Activated CD8-positive, alpha-beta memory T cell treated with anti-CD3 and anti-CD28 coated beads, Interleukin-2, amount 10 ng/mL, durations not matched to agents 7 days and 5 days (primary cell): Measurements from ENCODE around the gene C19orf25. TPM values are rescaled to one million over a fixed set of nuclear protein-coding genes. Genes with fewer than 3 reads are reported as not detected.
A peak's percentile ranks its signal among the peaks of the same experiment; 100 is the strongest.

Source experiments
- ATAC-seq: fragments of 150-1000 bp; cut with Tn5 transposase; one replicate; pipeline ENCODE4 v1.10.0; 2021; ENCODE audit warnings: moderate library complexity
- CTCF ChIA-PET: fragments of 350-600 bp; sonication (Branson Sonifier 250); formaldehyde crosslinking; loops from one replicate; lab custom pipeline; 2021; ENCODE audit warnings: antibody characterized with exemption; lab: Charles Lee
- DNase-seq: peaks from one replicate; pipeline ENCODE4 v3.0.0-alpha.2; 2020
- H3K27ac Mint-ChIP-seq: one replicate; pipeline ENCODE4 v1.8.0; 2021; ENCODE audit warnings: mild to moderate bottlenecking, mixed read lengths
- H3K27me3 Mint-ChIP-seq: one replicate; pipeline ENCODE4 v1.8.0; 2021; ENCODE audit warnings: mixed read lengths
- H3K36me3 Mint-ChIP-seq: one replicate; pipeline ENCODE4 v1.8.0; 2021; ENCODE audit warnings: mild to moderate bottlenecking, mixed read lengths
- H3K4me1 Mint-ChIP-seq: one replicate; pipeline ENCODE4 v1.8.0; 2021; ENCODE audit warnings: mixed read lengths
- H3K4me3 Mint-ChIP-seq: one replicate; pipeline ENCODE4 v1.8.0; 2021; ENCODE audit warnings: mild to moderate bottlenecking, moderate library complexity, mixed read lengths
- H3K9me3 Mint-ChIP-seq: one replicate; pipeline ENCODE4 v1.8.0; 2022; ENCODE audit warnings: low read depth, mixed read lengths
- total RNA-seq, 2 experiments: library from RNA; stranded (reverse); gene quantifications; one replicate each; pipeline ENCODE4 v1.2.3, GENCODE V29; 2021

The C19orf25 gene
- total RNA-seq, 2 experiments from 2014 or later: 43.3 to 48.9 TPM

- Mint-ChIP-seq H3K9me3 (no peaks in the 10 kb centered on the region), H3K27ac (no peak overlapping the region), H3K27me3 (peaks cover 7% of the 10 kb centered on the region), H3K36me3 (no peaks in the 10 kb centered on the region), H3K4me3 (no peak overlapping the region), H3K4me1 (peaks cover 6% of the 10 kb centered on the region)
- ATAC-seq: no peak
- CTCF ChIA-PET: interaction anchor here (1.5 to 2.9 kb wide), 2 partner anchors 13 to 23 kb away, joined by 8 to 15 read pairs; no protein-coding TSS in a partner anchor
- no peak for DNase-seq
Observed at GRCh38 chr19:1467490-1468273, 11.3 kb downstream of the C19orf25 start.

- Mint-ChIP-seq H3K9me3 (no peaks in the 10 kb centered on the region), H3K4me3 (no peak overlapping the region), H3K27ac (no peak overlapping the region), H3K4me1 (peaks cover 6% of the 10 kb centered on the region), H3K36me3 (no peaks in the 10 kb centered on the region), H3K27me3 (peaks cover 7% of the 10 kb centered on the region)
- CTCF ChIA-PET: interaction anchor here (1.5 to 2.9 kb wide), 3 partner anchors 11 to 22 kb away, joined by 5 to 15 read pairs (median 8); no protein-coding TSS in a partner anchor
- ATAC-seq: no peak
- no peak for DNase-seq
Observed at GRCh38 chr19:1467215-1467489, 11.9 kb downstream of the C19orf25 start.

GRCh38 chr19:1466461-1467214 lies 12.4 kb downstream of the C19orf25 start:
- Mint-ChIP-seq H3K4me3 (no peak overlapping the region), H3K4me1 (peaks cover 6% of the 10 kb centered on the region), H3K36me3 (no peaks in the 10 kb centered on the region), H3K27me3 (peaks cover 7% of the 10 kb centered on the region), H3K27ac (no peak overlapping the region), H3K9me3 (no peaks in the 10 kb centered on the region)
- no peak for ATAC-seq
- CTCF ChIA-PET: interaction anchor here (1.2 to 2.9 kb wide), 4 partner anchors 11 to 21 kb away, joined by 3 to 15 read pairs (median 6); no protein-coding TSS in a partner anchor
- no peak for DNase-seq

GRCh38 chr19:1466018-1466460 lies 13.0 kb downstream of the C19orf25 start:
- ATAC-seq (no peak), DNase-seq (no peak)
- H3K4me3 Mint-ChIP-seq: no peak overlapping the region
- H3K27me3 Mint-ChIP-seq: peaks cover 5% of the 10 kb centered on the region
- no peak overlapping the region for H3K27ac Mint-ChIP-seq
- H3K36me3 Mint-ChIP-seq: no peaks in the 10 kb centered on the region
- peaks cover 4% of the 10 kb centered on the region for H3K4me1 Mint-ChIP-seq
- CTCF ChIA-PET: interaction anchor here (0.8 to 2.9 kb wide), 5 partner anchors 11 to 43 kb away, joined by 3 to 15 read pairs (median 4); no protein-coding TSS in a partner anchor
- H3K9me3 Mint-ChIP-seq: no peaks in the 10 kb centered on the region

GRCh38 chr19:1465191-1466016 lies 13.6 kb downstream of the C19orf25 start:
- H3K9me3 Mint-ChIP-seq: no peaks in the 10 kb centered on the region
- no peaks in the 10 kb centered on the region for H3K36me3 Mint-ChIP-seq
- peaks cover 3% of the 10 kb centered on the region for H3K4me1 Mint-ChIP-seq
- CTCF ChIA-PET: interaction anchor here (0.8 to 2.9 kb wide), 5 partner anchors 10 to 44 kb away, joined by 3 to 15 read pairs (median 4); no protein-coding TSS in a partner anchor
- H3K27me3 Mint-ChIP-seq: peaks cover 4% of the 10 kb centered on the region
- peak; percentile 59 for DNase-seq
- ATAC-seq: peak; percentile 21
- no peak overlapping the region for H3K4me3 Mint-ChIP-seq
- H3K27ac Mint-ChIP-seq: no peak overlapping the region

- H3K27me3 Mint-ChIP-seq: peaks cover 17% of the 10 kb centered on the region
- no peaks in the 10 kb centered on the region for H3K4me1 Mint-ChIP-seq
- DNase-seq: no peak
- no peak overlapping the region for H3K27ac Mint-ChIP-seq
- H3K9me3 Mint-ChIP-seq: no peaks in the 10 kb centered on the region
- H3K36me3 Mint-ChIP-seq: no peaks in the 10 kb centered on the region
- ATAC-seq: no peak
- H3K4me3 Mint-ChIP-seq: no peak overlapping the region
- CTCF ChIA-PET: no interaction called here
Observed at GRCh38 chr19:1461862-1462261, 17.2 kb downstream of the C19orf25 start.

GRCh38 chr19:1460033-1460995 lies 18.7 kb downstream of the C19orf25 start:
- H3K4me1 Mint-ChIP-seq: peaks cover 5% of the 10 kb centered on the region
- no peak for DNase-seq
- H3K4me3 Mint-ChIP-seq: no peak overlapping the region
- H3K9me3 Mint-ChIP-seq: no peaks in the 10 kb centered on the region
- no peaks in the 10 kb centered on the region for H3K36me3 Mint-ChIP-seq
- H3K27me3 Mint-ChIP-seq: peaks cover 23% of the 10 kb centered on the region
- CTCF ChIA-PET: no interaction called here
- H3K27ac Mint-ChIP-seq: no peak overlapping the region
- no peak for ATAC-seq

- peaks cover 27% of the 10 kb centered on the region for H3K27me3 Mint-ChIP-seq
- CTCF ChIA-PET: no interaction called here
- no peak overlapping the region for H3K4me3 Mint-ChIP-seq
- H3K9me3 Mint-ChIP-seq: no peaks in the 10 kb centered on the region
- peaks cover 9% of the 10 kb centered on the region for H3K4me1 Mint-ChIP-seq
- no peak for ATAC-seq
- DNase-seq: no peak
- H3K36me3 Mint-ChIP-seq: no peaks in the 10 kb centered on the region
- no peak overlapping the region for H3K27ac Mint-ChIP-seq
Observed at GRCh38 chr19:1459479-1459878, 19.5 kb downstream of the C19orf25 start.

GRCh38 chr19:1457892-1458291 lies 21.1 kb downstream of the C19orf25 start:
- Mint-ChIP-seq H3K27me3 (peaks cover 34% of the 10 kb centered on the region), H3K9me3 (no peaks in the 10 kb centered on the region), H3K36me3 (no peaks in the 10 kb centered on the region), H3K27ac (no peak overlapping the region), H3K4me3 (no peak overlapping the region), H3K4me1 (peaks cover 10% of the 10 kb centered on the region)
- CTCF ChIA-PET: interaction anchor here (1.2 kb wide), 1 partner anchor 13 kb away, joined by 4 read pairs; no protein-coding TSS in a partner anchor
- no peak for ATAC-seq
- no peak for DNase-seq

- ATAC-seq (no peak), DNase-seq (no peak)
- CTCF ChIA-PET: interaction anchor here (1.2 kb wide), 1 partner anchor 12 kb away, joined by 4 read pairs; no protein-coding TSS in a partner anchor
- no peaks in the 10 kb centered on the region for H3K36me3 Mint-ChIP-seq
- H3K4me1 Mint-ChIP-seq: peaks cover 10% of the 10 kb centered on the region
- no peak overlapping the region for H3K4me3 Mint-ChIP-seq
- no peaks in the 10 kb centered on the region for H3K9me3 Mint-ChIP-seq
- no peak overlapping the region for H3K27ac Mint-ChIP-seq
- H3K27me3 Mint-ChIP-seq: peaks cover 34% of the 10 kb centered on the region
Observed at GRCh38 chr19:1457031-1457739, 21.8 kb downstream of the C19orf25 start.

- H3K36me3 Mint-ChIP-seq: no peaks in the 10 kb centered on the region
- H3K27me3 Mint-ChIP-seq: peaks cover 40% of the 10 kb centered on the region
- no peak overlapping the region for H3K4me3 Mint-ChIP-seq
- no peak for DNase-seq
- H3K9me3 Mint-ChIP-seq: no peaks in the 10 kb centered on the region
- peaks cover 10% of the 10 kb centered on the region for H3K4me1 Mint-ChIP-seq
- CTCF ChIA-PET: interaction anchor here (1.5 to 2.7 kb wide), 2 partner anchors 10 to 11 kb away, joined by 10 to 15 read pairs; no protein-coding TSS in a partner anchor
- ATAC-seq: no peak
- no peak overlapping the region for H3K27ac Mint-ChIP-seq
Observed at GRCh38 chr19:1456121-1456900, 22.7 kb downstream of the C19orf25 start.
